Measurements from ENCODE around the gene SEC16A. TPM values are rescaled to one million over a fixed set of nuclear protein-coding genes. Genes with fewer than 3 reads are reported as not detected.

The SEC16A gene
- total RNA-seq, 1 donor from 2014 or later, result 66.1 TPM

DNA sequence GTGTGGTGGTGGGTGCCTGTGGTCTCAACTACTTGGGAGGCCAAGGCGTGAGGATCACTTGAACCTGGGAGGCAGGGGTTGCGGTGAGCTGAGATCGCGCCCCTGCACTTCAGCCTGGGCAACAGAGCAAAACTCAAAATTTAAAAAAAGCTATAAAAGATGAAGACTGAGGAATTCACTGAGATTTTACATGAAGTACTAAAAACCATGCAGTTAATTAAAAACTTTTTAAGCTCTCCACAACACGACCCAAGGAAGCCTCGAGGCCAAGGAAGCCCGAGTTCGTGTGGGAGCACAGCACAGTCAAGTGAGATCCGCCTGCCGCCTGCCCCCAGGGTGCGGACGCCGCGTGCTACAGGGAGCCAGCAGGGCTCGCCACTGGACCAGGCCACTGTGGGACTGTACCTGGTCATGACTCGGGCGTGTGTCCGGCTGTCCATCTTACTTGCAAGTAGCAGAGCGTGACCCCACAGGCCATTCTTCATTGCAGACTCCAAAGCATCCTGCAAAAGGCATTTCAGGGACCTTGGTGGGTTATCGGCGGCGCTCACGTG, 22.0 kb downstream of the SEC16A start:
- no peaks in the 10 kb centered on the region for H3K4me1 ChIP-seq
- H3K27ac ChIP-seq, result no peak overlapping the region
- intact Hi-C loops (cut with DNase I), result no loop called here
- H3K36me3 ChIP-seq, result peaks cover 99 to 100% of the 10 kb centered on the region in 2 donors
- H3K4me3 ChIP-seq, result no peak overlapping the region
- H3K9me3 ChIP-seq, result no peaks in the 10 kb centered on the region
- TF ChIP-seq, protein P1, sequence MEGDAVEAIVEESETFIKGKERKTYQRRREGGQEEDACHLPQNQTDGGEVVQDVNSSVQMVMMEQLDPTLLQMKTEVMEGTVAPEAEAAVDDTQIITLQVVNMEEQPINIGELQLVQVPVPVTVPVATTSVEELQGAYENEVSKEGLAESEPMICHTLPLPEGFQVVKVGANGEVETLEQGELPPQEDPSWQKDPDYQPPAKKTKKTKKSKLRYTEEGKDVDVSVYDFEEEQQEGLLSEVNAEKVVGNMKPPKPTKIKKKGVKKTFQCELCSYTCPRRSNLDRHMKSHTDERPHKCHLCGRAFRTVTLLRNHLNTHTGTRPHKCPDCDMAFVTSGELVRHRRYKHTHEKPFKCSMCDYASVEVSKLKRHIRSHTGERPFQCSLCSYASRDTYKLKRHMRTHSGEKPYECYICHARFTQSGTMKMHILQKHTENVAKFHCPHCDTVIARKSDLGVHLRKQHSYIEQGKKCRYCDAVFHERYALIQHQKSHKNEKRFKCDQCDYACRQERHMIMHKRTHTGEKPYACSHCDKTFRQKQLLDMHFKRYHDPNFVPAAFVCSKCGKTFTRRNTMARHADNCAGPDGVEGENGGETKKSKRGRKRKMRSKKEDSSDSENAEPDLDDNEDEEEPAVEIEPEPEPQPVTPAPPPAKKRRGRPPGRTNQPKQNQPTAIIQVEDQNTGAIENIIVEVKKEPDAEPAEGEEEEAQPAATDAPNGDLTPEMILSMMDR (IDR thresholded peaks at IDR 0.05), result no peak
- DNase-seq (ENCODE audit: low spot score in 2 of 2), result no peak
- H3K27me3 ChIP-seq, result no peaks in the 10 kb centered on the region

DNA sequence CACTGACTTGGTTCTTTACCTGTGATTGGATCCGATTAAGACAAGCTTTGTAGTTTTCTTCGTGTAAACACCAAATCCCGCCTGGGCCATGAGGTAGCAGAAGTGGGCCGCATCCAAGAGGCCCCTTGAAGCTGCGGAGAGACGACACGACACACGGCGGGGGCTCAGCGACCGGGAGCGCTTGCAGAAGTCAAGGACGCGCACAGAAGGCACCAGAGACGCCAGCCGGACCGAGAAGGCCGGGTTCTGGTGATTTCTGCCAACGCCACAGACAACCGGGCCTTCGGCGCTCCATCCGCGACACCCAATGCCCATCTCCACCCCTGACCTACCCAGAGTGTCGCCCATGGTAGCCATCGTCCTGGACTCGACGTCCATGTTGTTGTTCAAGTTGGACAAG, 23.4 kb downstream of the SEC16A start:
- H3K4me1 ChIP-seq, result no peaks in the 10 kb centered on the region
- no peak for DNase-seq (ENCODE audit: low spot score in 2 of 2)
- TF ChIP-seq, protein P1 (IDR thresholded peaks at IDR 0.05), result no peak
- no peak overlapping the region for H3K27ac ChIP-seq
- H3K27me3 ChIP-seq, result no peaks in the 10 kb centered on the region
- intact Hi-C loops (cut with DNase I), result no loop called here
- H3K9me3 ChIP-seq, result no peaks in the 10 kb centered on the region
- H3K4me3 ChIP-seq, result no peak overlapping the region
- H3K36me3 ChIP-seq, result peaks cover 99 to 100% of the 10 kb centered on the region in 2 donors

DNA sequence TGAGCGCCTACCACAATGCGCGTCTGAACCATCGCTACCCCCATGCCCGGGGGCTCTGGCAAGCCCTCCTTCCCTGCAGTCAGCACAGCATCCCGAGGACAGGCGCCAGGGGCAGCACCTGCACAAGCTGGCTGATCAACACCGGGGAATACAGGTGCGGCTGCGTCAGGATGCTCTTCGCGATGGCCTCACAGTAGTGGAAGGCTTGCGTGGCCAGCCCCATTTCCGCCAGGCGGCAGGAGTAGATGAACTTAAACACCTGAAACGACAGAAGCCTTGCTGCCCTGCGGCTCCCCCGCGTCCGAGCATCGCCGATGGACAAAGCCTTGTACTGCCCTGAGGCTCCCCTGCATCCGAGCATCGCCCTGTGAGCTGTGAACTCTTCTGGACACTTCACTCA, 25.5 kb downstream of the SEC16A start:
- no peaks in the 10 kb centered on the region for H3K9me3 ChIP-seq
- TF ChIP-seq, protein P1 (IDR thresholded peaks at IDR 0.05), result no peak
- intact Hi-C loops (cut with DNase I), result no loop called here

DNA sequence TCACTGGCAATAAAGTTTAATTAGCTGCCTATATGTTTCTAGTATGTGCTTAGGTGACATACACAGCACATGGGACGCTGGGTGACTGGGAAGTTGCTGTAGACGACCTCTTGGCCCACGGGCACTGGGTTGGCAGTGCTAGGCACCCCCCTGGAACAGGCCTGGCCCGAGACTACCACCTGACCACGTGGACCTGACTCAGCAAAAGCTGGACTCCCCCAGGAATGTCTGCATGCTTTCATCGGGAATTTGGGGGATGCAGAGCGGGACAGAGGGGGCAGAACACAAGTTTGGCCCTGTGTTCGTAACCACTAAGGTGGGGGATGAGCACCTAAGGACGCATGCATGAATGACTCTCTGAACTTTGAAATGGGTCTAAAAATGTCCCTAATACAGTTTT, 26.6 kb downstream of the SEC16A start:
- Histone ChIP-seq H3K36me3 (peaks cover 84 to 100% of the 10 kb centered on the region in 2 donors), H3K4me1 (no peaks in the 10 kb centered on the region), H3K27me3 (no peaks in the 10 kb centered on the region), H3K9me3 (no peaks in the 10 kb centered on the region), H3K27ac (no peak overlapping the region), H3K4me3 (no peak overlapping the region)
- intact Hi-C loops (cut with DNase I), result no loop called here
- TF ChIP-seq, protein P1 (IDR thresholded peaks at IDR 0.05), result no peak
- DNase-seq (ENCODE audit: low spot score in 2 of 2), result no peak

More for the DNA sequence above, 25.5 kb downstream of the SEC16A start:
- H3K27me3 ChIP-seq, result no peaks in the 10 kb centered on the region
- H3K4me1 ChIP-seq, result no peaks in the 10 kb centered on the region
- DNase-seq (ENCODE audit: low spot score in 2 of 2), result no peak
- no peak overlapping the region for H3K27ac ChIP-seq
- no peak overlapping the region for H3K4me3 ChIP-seq
- H3K36me3 ChIP-seq, result peaks cover 84 to 100% of the 10 kb centered on the region in 2 donors

DNA sequence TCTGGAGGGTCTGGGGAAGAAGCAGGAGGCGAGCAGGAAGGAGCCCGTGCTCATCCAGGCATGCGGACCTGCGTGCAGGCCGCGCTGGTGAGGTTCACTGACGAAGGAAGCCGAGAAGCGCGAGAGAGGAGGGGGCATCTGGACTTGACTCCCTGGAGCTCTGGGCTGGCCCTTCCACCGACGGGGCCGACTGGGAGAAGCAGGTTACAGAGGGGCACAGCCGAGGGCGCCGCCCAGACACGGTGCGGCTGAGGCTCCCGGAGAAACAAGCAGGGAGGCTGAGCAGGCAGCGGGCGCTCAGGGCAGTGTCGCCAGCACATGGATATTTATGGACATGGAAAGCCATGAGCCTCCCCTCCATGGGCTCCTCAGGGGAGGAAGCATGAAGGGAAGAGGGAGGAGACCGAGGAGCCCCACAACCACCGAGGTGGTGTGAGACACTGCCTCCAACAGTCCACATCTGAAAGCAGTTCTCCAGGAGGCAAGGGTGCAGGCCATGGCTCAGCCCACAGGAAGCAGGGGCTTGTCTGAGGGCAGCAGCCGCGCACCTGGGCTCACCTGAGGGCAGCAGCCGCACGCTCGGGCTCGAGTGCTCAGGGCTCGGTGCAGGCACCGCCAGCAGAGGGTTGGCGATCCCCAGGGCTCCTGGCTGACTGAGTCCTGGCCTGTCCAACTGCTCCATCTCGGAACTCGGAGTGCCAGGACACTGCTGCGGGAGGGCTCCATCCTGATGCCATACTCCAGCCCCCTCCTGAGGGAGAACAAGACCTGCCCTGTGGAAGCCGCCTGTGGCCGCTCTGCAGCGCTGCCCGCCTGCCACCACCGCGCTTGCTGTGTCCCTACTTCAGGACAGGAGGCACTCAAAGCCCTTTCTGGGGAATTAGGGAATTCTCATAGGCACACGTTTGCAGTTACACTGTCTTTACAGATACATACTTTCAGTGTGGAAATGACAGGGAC, 27.5 kb downstream of the SEC16A start:
- H3K36me3 ChIP-seq, result peaks cover 84 to 100% of the 10 kb centered on the region in 2 donors
- no peak overlapping the region for H3K4me3 ChIP-seq
- no peak overlapping the region for H3K27ac ChIP-seq
- TF ChIP-seq, protein P1 (IDR thresholded peaks at IDR 0.05), result no peak
- intact Hi-C loops (cut with DNase I), result no loop called here
- no peaks in the 10 kb centered on the region for H3K4me1 ChIP-seq
- H3K9me3 ChIP-seq, result no peaks in the 10 kb centered on the region
- H3K27me3 ChIP-seq, result no peaks in the 10 kb centered on the region
- no peak for DNase-seq (ENCODE audit: low spot score in 2 of 2)
